HG03139 (cell line): Measurements from ENCODE around the gene MTIF3.

ENCODE experiments used
- ATAC-seq: cut with Tn5 transposase; IDR thresholded peaks from one replicate; pipeline ENCODE4 v1.9.1; 2021; ENCODE audit not compliant: unreplicated experiment

Gene MTIF3

DNA sequence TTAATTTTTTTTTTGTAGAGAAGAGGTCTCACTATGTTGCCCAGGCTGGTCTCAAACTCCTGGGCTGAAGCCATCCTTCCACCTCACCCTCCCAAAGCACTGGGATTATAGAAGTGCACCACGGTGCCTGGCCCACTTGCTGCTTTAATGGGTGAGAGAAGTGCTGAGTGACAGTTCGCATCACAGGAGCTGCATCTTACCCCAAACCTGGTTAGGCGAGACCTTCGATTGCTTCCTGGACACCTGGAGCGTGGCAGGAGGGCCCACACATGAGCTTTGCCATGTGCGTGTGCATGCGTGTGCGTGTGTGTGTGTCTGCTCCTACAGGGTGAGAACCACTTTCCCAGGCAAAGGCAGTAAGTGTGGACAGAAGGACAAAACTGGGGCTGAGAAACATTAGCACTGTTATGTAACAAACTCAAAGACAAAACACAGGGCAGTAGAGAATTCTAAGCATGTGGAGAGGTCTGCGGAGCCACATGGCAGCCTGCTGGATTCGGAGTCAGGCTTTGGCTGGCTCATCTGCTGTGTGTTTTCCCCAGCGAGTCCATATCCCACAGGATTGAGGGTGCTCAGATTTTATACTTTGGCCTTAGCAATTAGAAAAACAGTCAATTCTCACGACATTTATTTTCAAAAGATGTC lies 11.7 kb upstream of the MTIF3 start:
- no peak for ATAC-seq

DNA sequence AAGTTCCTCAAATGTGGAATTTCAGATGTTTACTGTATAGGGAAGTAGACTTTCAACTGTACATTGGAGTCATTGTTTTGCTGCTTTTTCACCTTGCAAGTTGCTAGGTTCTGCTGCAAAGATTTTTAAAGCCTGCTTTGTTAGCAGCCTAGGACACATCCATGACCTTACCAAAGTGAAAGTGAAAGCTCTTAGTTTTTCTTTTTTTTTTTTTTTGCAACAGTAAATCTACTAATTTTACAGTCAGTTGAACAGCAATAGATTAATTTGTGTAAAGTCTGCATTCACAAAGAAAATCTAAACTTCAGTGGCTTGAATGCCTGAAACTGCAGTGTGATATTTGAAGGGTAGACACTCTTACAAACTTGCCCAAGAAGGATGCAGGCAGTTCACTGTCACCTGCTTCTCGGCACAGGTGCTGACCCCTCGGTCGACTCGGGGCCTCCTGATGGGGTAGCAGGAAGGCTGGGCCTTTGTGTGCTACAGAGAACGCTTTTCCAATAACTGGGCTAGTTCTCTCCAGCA lies 5.0 kb upstream of the MTIF3 start:
- ATAC-seq, result no peak

DNA sequence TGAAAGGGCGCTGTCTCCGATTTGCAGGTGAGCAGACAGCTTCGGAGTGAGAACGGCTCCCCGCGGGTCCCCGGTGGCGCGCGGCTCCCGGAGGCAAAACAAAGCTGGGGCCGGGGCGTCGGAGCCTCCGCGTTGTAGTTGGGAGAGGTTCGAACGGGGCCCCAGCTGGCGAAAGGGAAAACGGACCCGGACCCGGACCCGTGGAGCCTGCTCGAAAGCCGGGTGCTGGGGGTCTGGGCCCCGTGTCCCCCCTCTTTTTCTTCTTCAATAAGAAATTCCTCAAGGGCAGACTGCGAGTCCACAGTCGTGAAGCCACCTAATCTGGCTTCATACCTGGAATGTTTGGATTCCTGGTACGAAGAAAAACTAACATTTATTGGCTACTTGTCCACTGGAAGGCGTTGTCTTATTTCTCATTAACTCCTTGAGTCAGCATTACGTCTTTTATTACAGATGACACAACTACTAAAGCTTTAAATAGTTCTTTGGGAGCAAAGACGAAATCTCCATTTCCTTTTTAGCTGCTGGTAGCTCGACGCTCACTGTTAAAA lies 632 bp upstream of the MTIF3 start:
- ATAC-seq, result no peak

DNA sequence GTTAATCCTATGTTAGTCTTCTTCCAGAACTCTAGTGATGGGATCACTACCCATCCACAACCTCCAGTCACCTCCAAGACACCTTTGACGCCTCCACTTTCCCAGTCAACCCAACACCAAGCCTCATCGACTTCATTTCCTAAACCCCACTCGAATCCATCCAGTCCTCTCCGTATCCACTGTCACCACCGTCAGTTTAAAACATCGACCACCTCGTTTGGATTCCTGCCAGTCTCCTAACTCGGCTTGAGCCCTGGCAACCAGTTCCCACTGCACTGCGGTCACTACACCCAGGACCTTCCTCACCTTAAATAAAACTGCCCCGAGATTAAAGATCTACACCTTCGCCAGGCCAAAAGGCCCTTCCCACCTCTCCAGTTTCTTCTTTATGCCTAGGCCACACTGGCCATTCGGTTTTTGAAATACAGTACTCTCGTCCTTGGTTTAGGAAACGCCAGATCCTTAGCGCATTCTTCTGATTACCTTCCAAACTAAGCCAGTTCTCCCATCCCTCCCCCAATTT lies 1.2 kb downstream of the MTIF3 start:
- no peak for ATAC-seq

DNA sequence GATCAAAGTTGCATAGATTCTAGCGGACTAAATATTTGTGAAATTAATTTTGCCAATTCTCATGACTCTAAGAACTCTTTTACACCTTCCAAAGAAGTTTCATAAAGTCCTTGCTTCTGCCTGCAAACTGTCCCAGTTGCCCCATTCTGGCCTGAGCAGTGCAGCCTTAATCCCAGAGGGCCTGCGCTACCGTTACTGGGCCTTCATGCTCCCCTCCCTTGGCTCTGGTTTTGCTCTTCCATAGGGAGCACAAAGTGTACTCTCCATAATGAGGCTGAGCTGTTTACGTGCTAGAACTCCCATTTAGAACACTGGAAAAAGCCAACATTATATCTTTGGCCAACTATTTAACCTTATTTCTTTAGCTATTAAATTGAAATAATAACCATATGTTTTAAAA lies 2.1 kb downstream of the MTIF3 start:
- ATAC-seq, result no peak

DNA sequence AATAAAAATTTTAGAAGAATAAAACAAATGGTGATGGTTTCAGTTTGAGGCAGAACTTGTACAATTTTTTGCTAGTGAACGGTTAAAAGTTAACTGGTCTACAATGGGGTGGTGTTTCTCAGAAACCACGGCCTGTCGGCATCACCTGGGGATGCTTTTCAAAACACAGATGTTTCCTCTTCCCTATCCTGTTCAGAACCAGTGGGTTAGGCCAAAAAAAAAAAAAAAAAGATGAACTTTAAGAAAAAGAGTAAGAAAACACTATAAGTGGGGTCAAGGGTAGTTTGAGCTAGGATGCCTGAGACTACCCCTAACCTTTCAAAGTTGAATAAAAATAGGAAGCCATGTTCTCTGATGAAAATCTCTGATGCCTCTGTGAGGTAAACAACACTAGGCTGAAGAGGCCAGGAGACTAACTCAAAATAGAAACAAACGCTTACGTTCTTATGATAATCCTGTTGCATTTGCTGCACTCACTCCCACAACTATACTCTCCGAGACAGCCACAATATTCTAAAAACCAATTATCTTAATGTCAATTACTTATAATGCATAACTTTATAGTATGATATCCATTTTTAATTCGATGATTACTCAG lies 3.3 kb downstream of the MTIF3 start:
- ATAC-seq, result no peak

DNA sequence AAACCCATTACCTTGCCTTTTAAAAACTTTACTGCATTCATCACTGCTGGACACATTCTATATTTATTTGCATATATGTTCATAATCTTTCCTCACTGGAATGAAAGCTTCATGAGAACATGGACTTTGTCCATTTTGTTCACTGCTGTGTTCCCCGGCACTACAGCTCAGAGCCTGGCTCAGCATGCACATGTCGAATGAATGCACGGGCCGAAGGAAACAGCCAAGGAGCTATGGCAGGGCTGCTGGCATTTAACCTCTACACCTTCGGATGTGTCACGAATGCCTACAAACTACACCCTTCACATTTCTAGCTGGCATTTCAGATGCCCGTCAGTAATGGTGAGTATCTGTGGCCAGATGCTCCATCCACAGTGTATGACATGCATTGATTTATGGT lies 7.6 kb downstream of the MTIF3 start:
- ATAC-seq, result no peak

DNA sequence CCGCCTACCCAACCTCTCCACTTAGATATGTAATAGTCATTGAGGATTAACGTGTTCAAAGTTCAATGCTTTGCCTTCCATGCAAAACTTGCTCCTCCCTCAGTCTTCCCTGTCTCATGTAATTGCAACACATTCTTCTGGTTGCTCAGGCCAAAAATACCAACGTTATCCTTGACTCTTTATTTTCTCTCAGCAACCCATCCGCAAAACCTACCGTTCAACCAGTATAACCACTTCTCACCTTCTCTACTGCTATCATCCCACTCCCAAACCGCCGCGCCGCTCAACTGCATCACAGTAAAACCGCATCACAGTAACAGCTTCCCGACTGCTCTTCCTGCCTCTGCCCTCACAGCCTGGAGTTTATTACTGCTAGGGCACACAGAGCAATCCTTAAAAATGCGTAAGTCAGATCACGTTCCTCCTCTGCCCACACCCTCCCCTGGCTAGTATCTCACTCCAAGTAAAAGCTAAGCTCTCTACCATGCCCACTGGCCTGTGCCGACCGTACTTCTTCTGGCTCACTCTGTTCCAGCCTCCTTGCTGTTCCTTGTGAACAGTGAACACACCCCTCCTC lies 8.2 kb downstream of the MTIF3 start:
- no peak for ATAC-seq

DNA sequence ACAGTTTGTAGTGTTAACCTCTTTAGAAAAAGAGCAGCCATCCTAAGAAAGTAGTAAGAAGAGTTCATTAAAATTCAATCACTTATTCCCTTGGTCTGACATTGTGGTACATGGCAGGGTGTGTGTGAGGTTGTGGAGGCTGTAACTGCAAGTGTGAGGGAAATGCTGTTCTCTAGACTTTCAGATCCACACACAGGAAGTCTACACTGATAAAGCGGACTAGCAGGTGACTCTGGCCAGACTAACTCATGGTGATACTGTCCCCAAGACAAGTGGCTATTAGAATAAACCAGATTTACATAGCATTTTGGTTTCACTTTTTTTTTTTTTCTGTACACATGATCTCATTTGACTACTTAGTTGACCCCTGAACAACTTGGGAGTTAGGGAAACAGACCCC lies 10.0 kb downstream of the MTIF3 start:
- ATAC-seq, result no peak

DNA sequence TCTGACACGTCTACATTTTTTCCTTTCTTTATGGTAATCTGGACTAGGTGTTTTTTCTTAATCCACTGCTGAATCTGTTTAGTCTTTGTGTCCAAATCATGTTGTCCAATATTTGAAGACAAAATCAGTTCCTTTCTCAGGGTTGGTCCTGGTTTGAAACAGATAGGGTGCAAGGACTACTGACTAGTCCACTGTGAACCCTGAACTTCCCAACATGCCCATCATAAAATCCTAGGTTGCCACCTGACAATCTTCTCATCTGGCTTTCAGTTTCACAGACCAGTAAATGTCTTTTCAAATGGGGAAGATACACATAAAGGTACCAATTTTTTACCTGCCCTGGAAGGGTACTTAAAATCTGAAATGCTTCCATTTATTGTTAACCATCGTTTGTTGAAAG lies 13.2 kb downstream of the MTIF3 start:
- ATAC-seq, result no peak

DNA sequence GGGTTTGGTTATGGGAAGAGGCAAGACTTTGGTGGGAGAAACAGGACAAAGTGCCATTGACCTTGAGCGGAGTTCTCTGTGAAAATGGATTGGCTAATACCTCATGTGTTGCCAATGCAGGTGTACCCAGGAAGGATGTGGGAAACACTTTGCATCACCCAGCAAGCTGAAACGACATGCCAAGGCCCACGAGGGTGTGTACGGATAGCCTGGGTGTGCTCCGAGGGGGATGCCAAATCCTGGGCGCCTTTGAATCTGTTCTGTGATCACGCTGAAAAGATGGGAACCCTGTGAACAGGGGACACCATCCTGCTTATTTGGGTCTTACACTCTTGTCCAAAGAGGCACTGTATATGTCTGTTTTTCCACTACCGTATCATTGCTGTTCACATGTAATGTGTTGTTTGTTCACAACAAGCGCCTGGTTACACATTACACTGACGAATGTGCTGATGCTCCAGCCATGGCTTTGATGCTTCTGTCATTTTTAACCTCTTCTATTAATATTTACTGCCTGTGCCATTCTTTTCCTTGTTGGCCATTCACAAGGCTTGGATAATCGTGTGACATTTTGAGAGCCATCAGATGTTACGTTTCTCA lies 17.7 kb downstream of the MTIF3 start:
- no peak for ATAC-seq

DNA sequence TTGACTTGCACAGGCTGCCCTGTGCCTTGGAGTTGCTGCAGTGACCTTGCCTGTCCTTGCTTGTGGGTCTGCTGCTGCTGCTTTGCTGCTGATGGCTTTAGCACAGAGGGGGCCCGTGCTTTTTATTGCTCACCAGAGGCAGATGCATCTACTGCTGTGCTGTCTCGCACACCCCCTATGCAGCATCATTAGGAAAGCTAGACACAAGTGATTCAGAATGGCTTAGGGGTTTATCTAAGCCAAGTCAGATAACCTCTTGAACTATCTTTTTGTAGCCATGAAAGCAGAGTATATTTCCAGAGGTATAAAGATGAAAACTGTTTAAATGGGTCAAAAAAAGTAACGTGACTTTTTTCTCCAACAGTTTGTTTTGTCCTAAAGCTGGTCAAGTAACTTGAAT lies 18.2 kb downstream of the MTIF3 start:
- ATAC-seq, result no peak

DNA sequence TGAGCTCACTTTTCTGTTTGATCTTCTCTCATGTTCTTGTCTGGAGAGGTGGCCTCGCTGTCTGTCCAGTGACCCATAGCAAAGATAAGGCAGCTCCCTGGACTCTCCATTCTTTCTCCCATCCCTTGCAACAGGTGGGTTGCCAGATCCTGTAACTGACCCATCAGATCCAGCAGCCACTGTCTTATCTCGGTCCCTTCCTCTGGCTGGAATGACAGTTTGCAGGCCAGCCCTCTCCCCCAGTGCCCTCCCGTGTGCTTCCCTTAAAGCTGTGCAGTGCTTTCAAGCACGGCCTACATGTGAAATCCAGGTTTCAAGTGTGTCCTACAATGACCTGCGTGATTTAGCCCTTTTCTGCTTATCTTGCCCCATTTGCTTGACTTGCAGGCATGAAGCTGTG lies 22.2 kb downstream of the MTIF3 start:
- no peak for ATAC-seq

DNA sequence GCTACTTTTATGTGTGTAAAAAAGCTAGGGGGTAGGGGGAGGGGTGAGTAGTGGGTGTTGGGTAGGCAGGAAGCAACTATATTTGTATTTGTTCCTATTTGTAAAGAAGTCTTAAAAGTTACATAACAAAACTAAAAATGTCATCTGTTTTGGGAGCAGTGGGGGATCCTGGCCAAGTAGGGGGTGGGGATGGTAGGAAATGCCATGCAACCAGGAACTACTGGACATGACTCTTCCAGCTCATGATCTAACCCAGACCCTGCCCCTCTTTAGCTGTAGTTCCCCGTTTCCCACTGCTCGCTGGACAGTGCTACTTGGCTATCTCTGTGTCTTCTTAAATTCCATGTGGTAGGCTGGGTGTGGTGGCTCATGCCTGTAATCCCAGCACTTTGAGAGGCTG lies 22.7 kb downstream of the MTIF3 start:
- ATAC-seq, result no peak

DNA sequence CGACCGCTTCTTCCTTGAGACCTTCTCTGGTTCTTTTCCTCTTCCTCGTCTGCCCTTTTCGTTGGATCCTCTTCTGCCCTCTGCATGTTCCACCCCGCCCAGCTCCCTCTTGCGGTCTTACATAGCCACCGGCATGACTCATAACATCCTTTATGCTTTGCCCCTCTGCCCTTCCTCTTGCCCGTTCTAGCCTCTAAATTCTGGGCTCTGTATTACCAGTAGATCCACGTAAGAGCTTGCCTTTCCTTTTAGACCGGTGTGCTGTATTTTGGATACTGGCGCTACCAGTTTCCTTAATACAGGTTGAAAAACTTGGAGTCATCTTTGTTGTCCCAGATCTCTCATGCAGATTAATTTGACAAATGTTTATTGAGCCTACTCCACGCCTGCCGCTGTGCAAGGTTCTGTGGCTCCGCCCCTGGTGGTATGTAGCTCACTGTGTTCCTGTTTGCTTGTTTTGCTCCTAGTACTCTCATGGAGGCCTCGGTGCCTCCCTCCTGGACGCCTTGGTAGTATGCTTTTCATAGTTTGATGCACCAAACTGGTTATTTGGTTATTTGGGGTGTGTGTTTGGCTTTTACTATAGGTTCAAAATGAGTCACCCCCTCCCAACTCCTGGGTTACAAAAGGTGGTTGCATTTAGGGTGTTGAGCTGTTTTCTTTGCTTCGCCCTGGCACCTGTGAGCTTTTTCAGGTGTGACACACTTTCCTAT lies 24.3 kb downstream of the MTIF3 start:
- peak; percentile 57 for ATAC-seq

DNA sequence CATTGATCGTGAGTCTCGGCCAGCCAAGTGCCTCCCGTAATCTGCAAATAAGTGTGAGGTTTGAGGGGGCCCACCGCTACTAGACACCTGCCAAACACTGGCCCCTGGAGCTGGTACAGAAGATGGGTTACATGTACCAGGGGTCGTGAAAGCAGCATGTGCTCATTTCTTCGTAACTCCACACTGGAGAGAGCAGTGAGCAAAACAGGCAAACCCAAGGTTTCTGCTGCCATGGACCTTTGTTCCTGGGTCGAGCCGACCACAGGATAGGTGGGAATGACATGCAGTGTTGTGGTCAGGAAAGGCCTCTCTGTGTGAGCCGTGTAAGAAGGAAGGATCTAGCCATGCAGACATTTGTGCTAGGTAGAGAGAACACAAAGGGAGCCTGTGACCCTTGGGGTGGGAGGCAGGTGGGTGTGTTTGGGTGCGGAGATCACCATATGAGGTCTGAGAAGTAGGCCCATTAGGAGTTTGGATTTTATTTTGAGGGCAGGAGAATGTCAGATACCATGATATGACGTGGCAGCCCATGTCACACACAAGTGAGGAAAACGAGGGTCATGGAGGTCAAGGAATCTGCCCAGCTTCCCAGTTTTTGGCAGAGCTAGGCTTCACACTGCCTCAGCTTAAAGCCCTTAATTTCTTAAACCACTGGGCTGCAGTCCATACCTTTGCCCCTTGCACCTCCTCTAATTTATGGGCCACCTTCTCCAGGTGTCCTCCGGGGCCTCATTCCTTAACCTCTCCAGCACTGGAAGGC lies 25.0 kb downstream of the MTIF3 start:
- ATAC-seq, result no peak

DNA sequence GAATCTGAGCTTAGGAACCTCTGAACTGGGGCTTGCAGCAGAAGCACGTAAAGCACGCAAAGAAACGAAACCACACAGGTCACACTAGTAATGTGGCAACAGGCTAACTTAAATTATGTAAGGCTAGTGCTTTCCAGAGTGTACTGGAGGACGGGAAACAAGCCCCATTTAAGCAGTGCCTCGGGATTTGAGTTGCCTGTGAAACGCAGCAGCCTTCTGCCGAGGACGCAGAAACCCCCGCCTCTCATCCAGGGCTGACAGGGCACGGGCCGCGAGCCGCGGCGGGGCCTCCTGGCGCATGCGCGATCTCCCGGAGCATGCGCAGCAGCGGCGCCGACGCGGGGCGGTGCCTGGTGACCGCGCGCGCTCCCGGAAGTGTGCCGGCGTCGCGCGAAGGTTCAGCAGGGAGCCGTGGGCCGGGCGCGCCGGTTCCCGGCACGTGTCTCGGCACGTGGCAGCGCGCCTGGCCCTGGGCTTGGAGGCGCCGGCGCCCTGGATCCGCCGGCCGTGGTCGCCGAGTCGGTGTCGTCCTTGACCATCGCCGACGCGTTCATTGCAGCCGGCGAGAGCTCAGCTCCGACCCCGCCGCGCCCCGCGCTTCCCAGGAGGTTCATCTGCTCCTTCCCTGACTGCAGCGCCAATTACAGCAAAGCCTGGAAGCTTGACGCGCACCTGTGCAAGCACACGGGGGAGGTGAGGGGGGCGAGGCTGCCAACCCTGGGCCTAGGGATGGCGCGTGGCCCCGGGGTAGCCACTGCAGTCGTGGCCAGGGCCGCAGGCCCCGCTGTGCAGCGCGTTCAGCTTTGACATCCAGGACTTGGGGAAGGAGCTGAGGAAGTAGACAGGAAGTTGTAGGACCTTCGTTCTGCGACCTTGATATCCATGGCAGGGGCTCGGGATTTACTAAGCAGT lies 25.9 kb downstream of the MTIF3 start, which contains the start of gene GTF3A:
TSS of gene GTF3A (plus strand) at position 374 of the 912 bp plus-strand sequence.
- peak; percentile 46 for ATAC-seq

DNA sequence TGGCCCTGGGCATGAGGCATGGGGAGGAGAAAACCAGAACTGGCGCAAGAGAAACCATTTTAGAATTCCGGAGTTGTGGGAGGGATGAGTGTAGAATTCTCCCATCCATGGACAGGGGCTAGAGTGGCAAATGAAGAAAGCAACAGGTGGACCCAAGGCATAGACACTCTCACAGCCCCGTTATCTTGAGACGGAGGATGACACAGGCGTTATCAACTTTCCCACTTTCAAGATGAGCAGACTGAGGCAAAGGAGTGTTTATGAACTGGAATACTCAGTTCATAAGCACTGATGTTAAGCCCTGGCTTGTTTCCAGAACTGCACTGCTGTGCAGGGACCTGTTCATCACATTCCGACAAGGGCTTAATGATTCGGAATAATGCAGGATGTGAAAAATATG lies 27.0 kb downstream of the MTIF3 start:
- no peak for ATAC-seq
